Uterus (tissue), 4 donors: Measurements from ENCODE around the gene ITCH. TPM values are rescaled to one million over a fixed set of nuclear protein-coding genes. Genes with fewer than 3 reads are reported as not detected.

ENCODE experiments used
- DNase-seq, 2 donors: peaks; one replicate each; pipeline ENCODE4 v3.0.0-alpha.2; 2019 to 2020
- H3K27ac ChIP-seq, 2 donors: fragments of 200-600 bp; sonication (generic); 1 replicate in 1 of 2; 2 replicates in 1 of 2; pipeline ENCODE4 v1.5.1; 2016 to 2018
- H3K27me3 ChIP-seq, 2 donors: fragments of 200-600 bp; sonication (generic); one replicate each; pipeline ENCODE4 v1.5.1; 2018 to 2019; ENCODE audit warnings: control low read depth in 1 of 2
- H3K36me3 ChIP-seq, 2 donors: fragments of 200-600 bp; sonication (generic); one replicate each; pipeline ENCODE4 v1.5.1; 2019; ENCODE audit warnings: control low read depth in 1 of 2
- H3K4me1 ChIP-seq, 2 donors: fragments of 200-600 bp; sonication (generic); one replicate each; pipeline ENCODE4 v1.5.1; 2018 to 2019; ENCODE audit warnings: control low read depth in 1 of 2
- H3K4me3 ChIP-seq, 2 donors: fragments of 200-600 bp; sonication (generic); 1 replicate in 1 of 2; 2 replicates in 1 of 2; pipeline ENCODE4 v1.5.1; 2018 to 2019; ENCODE audit warnings: mild to moderate bottlenecking in 1 of 2
- H3K9me3 ChIP-seq, 2 donors: fragments of 200-600 bp; sonication (generic); one replicate each; pipeline ENCODE4 v1.5.1; 2019; ENCODE audit warnings: control low read depth in 1 of 2
- CTCF ChIP-seq, 4 experiments: fragments of 200-600 bp in 2 of 4; fragments of 450-650 bp in 2 of 4; sonication (generic) in 2 of 4; IDR thresholded peaks; one replicate each; pipeline ENCODE4 v1.5.1; 2016 to 2019; ENCODE audit warnings: antibody characterized with exemption in 4 of 4, mild to moderate bottlenecking in 2 of 4, moderate library complexity in 1 of 4
- POLR2A ChIP-seq, 2 donors: fragments of 450-650 bp; IDR thresholded peaks; one replicate each; pipeline ENCODE4 v1.6.1; 2016; ENCODE audit warnings: antibody characterized with exemption in 2 of 2, mild to moderate bottlenecking in 1 of 2, moderate library complexity in 1 of 2
- intact Hi-C: fragments of 100-400 bp; cut with DNase I; formaldehyde crosslinking; loops from one replicate; pipeline ENCODE4 v1.15.1; 2023; ENCODE audit warnings: low total_unique reads
- total RNA-seq, 4 donors: library from RNA; depleted of rRNA in 3 of 4; stranded (reverse); fragments of >200 nt in 3 of 4; gene quantifications; one replicate each; pipeline versions ENCODE4 v1.1.0 to v1.2.4, GENCODE V29; 2014 to 2023
- donor health status: DM: yes; HTN: yes; CAD: no.

Gene ITCH
- total RNA-seq, 4 donors from 2014 or later = 35.6 to 97.9 (median 65.4) TPM

GRCh38 chr20:34449674-34450592 is 86.9 kb downstream of the ITCH start:
- Histone ChIP-seq H3K4me1 (no peaks in the 10 kb centered on the region), H3K4me3 (no peak overlapping the region), H3K27ac (no peak overlapping the region), H3K9me3 (no peaks in the 10 kb centered on the region), H3K36me3 (no peaks in the 10 kb centered on the region), H3K27me3 (no peaks in the 10 kb centered on the region)
- TF ChIP-seq POLR2A (IDR thresholded peaks at IDR 0.05) = no peak
- no peak for DNase-seq
- intact Hi-C loops = no loop called here

GRCh38 chr20:34452281-34452982 is 89.4 kb downstream of the ITCH start:
- Histone ChIP-seq H3K27ac (no peak overlapping the region), H3K4me3 (no peak overlapping the region), H3K36me3 (no peaks in the 10 kb centered on the region), H3K4me1 (no peaks in the 10 kb centered on the region), H3K9me3 (no peaks in the 10 kb centered on the region), H3K27me3 (no peaks in the 10 kb centered on the region)
- intact Hi-C loops = no loop called here
- TF ChIP-seq POLR2A (IDR thresholded peaks at IDR 0.05) = no peak
- TF ChIP-seq CTCF (IDR thresholded peaks at IDR 0.05) = no peak
- no peak for DNase-seq

- Histone ChIP-seq H3K27ac (no peak overlapping the region), H3K36me3 (no peaks in the 10 kb centered on the region)
These were observed 95.6 kb downstream of the ITCH start for GRCh38 chr20:34458631-34459030.

GRCh38 chr20:34459209-34459897 is 96.3 kb downstream of the ITCH start:
- intact Hi-C loops = no loop called here
- H3K4me3 ChIP-seq = no peak overlapping the region
- TF ChIP-seq CTCF (IDR thresholded peaks at IDR 0.05) (no peak), POLR2A (IDR thresholded peaks at IDR 0.05) (no peak)
- no peaks in the 10 kb centered on the region for H3K27me3 ChIP-seq
- no peak overlapping the region for H3K27ac ChIP-seq
- DNase-seq = no peak
- no peaks in the 10 kb centered on the region for H3K9me3 ChIP-seq
- no peaks in the 10 kb centered on the region for H3K36me3 ChIP-seq
- no peaks in the 10 kb centered on the region for H3K4me1 ChIP-seq

More at GRCh38 chr20:34458631-34459030, 95.6 kb downstream of the ITCH start:
- TF ChIP-seq CTCF (IDR thresholded peaks at IDR 0.05) (no peak), POLR2A (IDR thresholded peaks at IDR 0.05) (no peak)
- intact Hi-C loops = no loop called here
- H3K4me1 ChIP-seq = no peaks in the 10 kb centered on the region
- DNase-seq = no peak
- no peaks in the 10 kb centered on the region for H3K9me3 ChIP-seq
- H3K4me3 ChIP-seq = no peak overlapping the region
- no peaks in the 10 kb centered on the region for H3K27me3 ChIP-seq

- Histone ChIP-seq H3K27ac (no peak overlapping the region), H3K27me3 (no peaks in the 10 kb centered on the region), H3K9me3 (no peaks in the 10 kb centered on the region), H3K36me3 (no peaks in the 10 kb centered on the region), H3K4me3 (no peak overlapping the region), H3K4me1 (no peaks in the 10 kb centered on the region)
- DNase-seq = no peak
- intact Hi-C loops = no loop called here
- TF ChIP-seq CTCF (IDR thresholded peaks at IDR 0.05) (no peak), POLR2A (IDR thresholded peaks at IDR 0.05) (no peak)
These were observed 98.7 kb downstream of the ITCH start for GRCh38 chr20:34461779-34462087.
